HG03108 (cell line): Measurements from ENCODE around the gene GDAP2.

Experiments used
- ATAC-seq: cut with Tn5 transposase; IDR thresholded peaks from one replicate; pipeline ENCODE4 v1.9.1; 2021; ENCODE audit warnings: moderate library complexity; ENCODE audit not compliant: unreplicated experiment

Gene GDAP2

DNA sequence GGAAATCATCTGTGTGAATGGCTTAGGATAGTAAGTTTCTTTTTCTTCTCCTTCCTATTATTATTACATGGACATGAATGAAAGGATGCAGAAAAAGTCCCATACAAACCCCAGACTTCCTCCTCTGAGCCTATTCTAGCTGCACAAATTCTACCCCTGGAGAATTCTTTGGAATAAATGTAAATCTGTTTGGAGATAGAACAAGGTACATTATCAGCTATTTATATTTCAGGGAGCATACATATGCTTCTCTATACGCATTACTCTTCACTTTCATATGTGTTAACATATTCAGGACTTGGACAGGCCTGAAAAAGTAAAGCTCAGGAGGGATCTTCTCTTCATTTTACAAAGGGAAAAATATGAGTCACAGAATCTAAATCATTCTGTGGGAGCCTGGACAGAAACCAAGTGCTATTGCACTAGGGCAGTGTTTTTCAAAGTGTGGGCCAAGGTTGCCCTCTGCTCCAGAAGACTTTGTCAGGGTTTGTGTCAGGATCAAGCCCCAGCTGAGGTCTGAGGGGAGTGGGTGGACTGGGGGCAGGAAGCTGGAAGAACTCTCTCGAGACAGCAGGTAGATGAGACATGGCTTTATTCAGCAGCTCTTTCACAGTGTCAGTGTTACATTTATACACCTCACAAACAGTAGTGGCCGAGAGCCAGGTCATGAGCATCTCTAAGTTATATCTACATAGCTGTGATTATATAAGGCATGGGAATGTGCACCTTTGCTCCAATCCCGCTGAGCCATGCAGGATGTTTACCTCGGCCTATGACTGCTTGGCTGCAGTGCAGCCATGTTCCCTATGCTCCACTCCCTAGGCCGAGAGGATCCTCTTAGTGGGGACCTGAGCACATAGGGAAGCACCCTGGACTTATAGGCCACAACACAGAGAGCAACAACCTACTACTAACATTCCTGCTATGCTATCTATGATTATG lies 114.3 kb downstream of the GDAP2 start:
- no peak for ATAC-seq
